Dedifferentiated amniotic fluid mesenchymal stem cell (primary cell): ENCODE measurements around the gene LRRC2.
"Not testable (repeated sequence)": the region's sequence is repeated elsewhere in the genome, so short reads cannot be mapped to it uniquely, and the experiment has no call there.

Experiments
- DNase-seq: peaks from one replicate; pipeline ENCODE4 v3.0.0-alpha.2; 2016; ENCODE audit errors: extremely low spot score

LRRC2 gene

GRCh38 chr3:46557814-46558183 is 8.3 kb downstream of the LRRC2 start:
- no peak for DNase-seq

DNA sequence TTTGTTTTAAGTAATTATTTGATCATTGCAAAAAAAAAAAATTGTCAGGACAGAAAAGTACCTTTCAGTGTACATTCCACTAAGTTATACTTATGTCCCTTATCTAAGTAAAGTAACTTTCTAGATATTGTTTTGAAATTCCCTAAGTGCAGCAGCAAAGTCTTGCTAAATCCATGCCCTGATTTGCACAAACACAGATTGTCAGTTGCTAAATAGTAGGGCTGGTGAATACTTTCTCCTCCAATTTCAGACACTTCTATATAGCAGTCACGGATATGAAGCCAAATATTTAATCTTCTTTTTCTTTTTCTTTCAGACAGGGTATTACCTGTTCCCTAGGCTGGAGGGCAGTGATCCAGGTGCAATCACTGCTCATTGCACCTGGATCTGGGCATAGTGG is 12.9 kb downstream of the LRRC2 start:
- no peak for DNase-seq

DNA sequence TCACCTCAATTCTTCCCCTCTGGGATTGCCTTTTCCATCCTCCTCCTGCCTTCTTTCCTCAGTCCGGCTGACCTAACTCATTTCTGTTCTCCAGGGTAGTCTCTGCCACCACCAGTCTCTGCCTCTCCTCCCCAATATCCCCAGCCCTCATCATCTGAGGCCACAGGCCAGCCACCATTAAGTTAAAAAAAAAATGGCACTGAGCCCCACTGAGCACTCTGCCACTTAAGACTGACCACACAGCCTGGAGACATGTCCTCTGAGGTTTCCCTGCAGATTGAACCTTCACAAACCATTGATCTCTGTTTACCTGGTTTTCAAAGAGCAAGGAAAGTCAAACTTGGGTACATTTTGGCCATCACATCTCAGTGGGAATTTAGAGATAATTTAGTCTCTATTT is 13.6 kb downstream of the LRRC2 start:
- DNase-seq: no peak

- DNase-seq: no peak
Observed at GRCh38 chr3:46551615-46552014, 14.5 kb downstream of the LRRC2 start.

DNA sequence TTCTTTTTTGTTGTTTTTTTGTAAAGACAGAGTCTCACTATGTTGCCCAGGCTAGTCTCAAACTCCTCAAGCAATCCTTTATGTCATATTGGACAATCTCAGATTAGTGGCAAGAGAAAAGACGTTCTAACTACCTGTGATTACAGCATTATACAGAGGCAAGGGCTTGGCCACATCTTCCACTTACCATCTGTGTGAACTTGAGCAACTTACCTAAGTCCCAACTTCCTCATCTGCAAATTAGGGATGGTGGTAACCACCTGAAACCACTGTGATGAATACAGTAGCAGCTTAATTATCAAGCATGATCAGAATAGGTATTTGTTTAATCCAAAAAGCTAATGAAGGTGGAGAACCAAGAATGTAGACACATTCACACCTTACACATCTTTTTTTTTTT is 16.1 kb downstream of the LRRC2 start:
- DNase-seq: no peak

- no peak for DNase-seq
Observed at GRCh38 chr3:46549408-46549904, 16.6 kb downstream of the LRRC2 start.

DNA sequence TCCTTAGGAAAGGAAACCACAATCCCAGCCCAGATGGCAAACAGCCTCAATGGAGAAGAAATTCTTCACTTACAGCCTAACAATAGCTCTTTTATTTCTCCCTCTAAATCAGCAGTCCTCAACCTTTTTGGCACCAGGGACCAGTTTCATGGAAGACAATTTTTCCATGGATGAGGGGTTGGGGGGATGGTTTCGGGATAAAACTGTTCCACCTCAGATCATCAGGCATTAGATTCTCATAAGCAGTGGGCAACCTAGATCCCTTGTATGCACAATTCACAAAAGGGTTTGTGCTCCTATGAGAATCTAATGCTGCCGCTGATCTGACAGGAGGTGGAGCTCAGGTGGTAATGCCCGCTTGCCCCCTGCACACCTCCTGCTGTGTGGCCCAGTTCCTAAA is 17.5 kb downstream of the LRRC2 start:
- DNase-seq: not testable (repeated sequence)

- DNase-seq: no peak
Observed at GRCh38 chr3:46546896-46547440, 19.1 kb downstream of the LRRC2 start.

GRCh38 chr3:46545818-46546630 is 20.1 kb downstream of the LRRC2 start:
- no peak for DNase-seq

GRCh38 chr3:46544771-46545503 is 21.2 kb downstream of the LRRC2 start:
- DNase-seq: no peak

- DNase-seq: no peak
Observed at GRCh38 chr3:46542801-46543201, 23.3 kb downstream of the LRRC2 start.

- DNase-seq: no peak
Observed at GRCh38 chr3:46542344-46542743, 23.8 kb downstream of the LRRC2 start.

- no peak for DNase-seq
Observed at GRCh38 chr3:46541835-46542234, 24.3 kb downstream of the LRRC2 start.

- no peak for DNase-seq
Observed at GRCh38 chr3:46540550-46540949, 25.6 kb downstream of the LRRC2 start.

DNA sequence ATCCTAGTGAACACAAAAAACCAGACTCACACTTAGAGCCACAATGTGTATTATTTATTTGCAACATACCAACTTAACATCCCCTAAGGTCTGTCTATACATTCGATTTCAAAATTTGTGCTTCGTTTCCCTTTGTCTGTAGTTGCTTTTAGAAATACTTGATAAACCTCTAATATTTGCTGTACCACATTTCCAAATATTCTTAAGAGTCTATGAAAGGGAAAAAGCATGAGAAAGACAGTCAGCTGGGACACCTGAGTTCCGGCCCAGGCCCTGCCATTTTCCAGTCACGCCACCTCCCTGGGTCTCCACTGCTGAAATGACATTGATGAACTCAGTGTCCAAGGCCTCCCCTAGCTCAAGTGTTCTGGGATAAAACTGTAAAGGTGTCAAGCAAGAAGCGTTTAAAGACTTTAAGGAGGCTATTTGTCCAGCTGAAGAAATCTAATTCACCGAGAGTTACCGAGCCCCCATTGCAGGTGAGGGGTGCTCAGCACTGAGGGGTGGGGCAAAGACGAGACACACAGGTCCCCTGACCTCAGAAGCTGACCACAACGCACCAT is 26.6 kb downstream of the LRRC2 start:
- no peak for DNase-seq

GRCh38 chr3:46538803-46539442 is 27.2 kb downstream of the LRRC2 start:
- DNase-seq: no peak

- DNase-seq: not testable (repeated sequence)
Observed at GRCh38 chr3:46538425-46538802, 27.7 kb downstream of the LRRC2 start.

DNA sequence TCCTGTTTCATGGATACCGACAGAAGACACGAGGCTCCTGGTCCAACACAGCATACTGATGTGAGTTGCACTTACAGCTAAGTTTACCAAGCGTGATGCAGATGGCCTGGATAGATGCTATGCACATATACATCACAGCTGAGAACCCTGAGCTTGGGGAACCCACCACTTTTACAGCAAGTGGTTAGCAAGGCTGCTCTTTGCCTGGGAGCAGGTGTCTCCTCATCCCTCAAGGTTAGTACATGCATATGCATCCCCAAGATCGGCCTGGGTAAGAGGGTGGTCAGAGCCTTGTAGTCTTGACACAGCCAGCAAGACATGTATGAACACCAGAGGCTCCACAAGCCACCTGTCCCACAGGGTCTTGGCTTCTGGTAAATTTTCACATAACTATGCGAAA is 28.3 kb downstream of the LRRC2 start:
- no peak for DNase-seq

DNA sequence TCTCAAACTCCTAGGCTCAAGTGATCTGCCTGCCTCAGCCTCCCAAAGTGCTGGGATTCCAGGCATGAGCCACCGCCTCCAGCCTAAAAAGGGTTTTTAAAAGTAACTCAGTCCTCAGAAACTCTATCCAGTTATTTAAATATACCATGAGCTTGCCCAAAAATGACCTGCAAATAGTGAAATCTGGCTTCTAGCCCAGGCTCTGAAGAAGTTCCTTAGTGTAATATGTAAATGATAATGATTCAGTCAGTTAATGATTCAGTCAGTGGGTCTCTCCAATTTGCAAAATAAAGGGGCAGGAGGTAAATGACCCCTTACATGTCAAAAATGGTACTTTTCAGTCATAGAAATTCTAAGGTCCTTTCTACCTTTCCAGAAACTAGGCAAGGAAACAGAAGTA is 28.8 kb downstream of the LRRC2 start:
- no peak for DNase-seq

DNA sequence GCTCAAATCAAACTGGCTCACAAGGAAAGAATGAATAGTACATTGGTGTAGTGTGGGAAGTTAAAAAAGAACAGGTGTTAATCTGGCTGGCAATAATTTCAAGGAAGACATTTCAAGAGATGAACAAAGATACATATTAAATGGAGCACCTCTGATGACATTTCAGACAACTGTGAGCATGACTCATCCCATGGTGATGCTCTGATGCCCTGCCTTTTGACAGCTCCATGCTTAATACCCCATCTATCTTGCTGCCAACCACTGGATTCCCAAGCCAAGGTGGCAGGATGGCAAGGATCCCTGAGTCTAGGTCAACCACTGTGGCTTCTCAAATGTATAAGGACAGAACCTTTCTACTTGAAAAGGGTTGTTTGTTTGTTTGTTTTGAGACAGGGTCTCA is 29.3 kb downstream of the LRRC2 start:
- no peak for DNase-seq

- no peak for DNase-seq
Observed at GRCh38 chr3:46535746-46536145, 30.4 kb downstream of the LRRC2 start.

DNA sequence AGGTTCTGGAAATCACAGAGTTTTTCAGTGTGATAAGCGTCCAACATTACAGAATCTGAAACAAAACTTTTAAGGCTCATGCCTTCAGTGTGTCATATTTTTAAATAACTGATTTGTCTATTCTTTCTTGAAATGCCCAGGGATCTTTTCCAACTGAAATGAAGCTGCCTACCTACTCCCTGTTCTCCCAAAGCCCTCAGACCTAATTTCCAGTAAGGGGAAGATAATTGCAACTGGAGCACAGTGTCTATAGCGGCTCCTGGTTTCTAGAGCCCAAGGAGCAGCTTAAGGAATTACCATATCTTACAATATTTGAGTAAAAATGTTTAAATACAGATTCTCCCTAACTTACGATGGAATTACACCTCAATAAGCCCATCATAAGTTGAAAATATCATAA is 33.0 kb downstream of the LRRC2 start:
- DNase-seq: no peak
